HepG2 (cell line): ENCODE results near the gene COQ3. TPM values are rescaled to one million over a fixed set of nuclear protein-coding genes. Genes with fewer than 3 reads are reported as not detected.
A peak's percentile ranks its signal among the peaks of the same experiment; 100 is the strongest.

ENCODE experiments used
- ARNT ChIP-seq: fragments of 450-650 bp; IDR thresholded peaks from 2 replicates; pipeline ENCODE4 v1.6.1; 2017
- CENPX ChIP-seq: sonication (generic); formaldehyde crosslinking; IDR thresholded peaks from 2 replicates; pipeline ENCODE4 v1.9.0; 2021; ENCODE audit warnings: mild to moderate bottlenecking, missing genetic modification reagents, moderate library complexity
- ERF ChIP-seq: IDR thresholded peaks from 2 replicates; pipeline ENCODE4 v1.6.1; 2018; ENCODE audit warnings: missing biosample characterization, missing genetic modification reagents
- FLYWCH1 ChIP-seq: sonication (generic); formaldehyde crosslinking; IDR thresholded peaks from 2 replicates; pipeline ENCODE4 v1.8.1; 2023; ENCODE audit warnings: mild to moderate bottlenecking, missing genetic modification reagents
- FOXA3 ChIP-seq: IDR thresholded peaks from 2 replicates; pipeline ENCODE4 v1.6.1; 2016; ENCODE audit warnings: missing genetic modification reagents, missing compliant biosample characterization
- HIVEP1 ChIP-seq: sonication (generic); formaldehyde crosslinking; IDR thresholded peaks from 2 replicates; pipeline ENCODE4 v1.4.0; 2020; ENCODE audit warnings: mild to moderate bottlenecking, missing genetic modification reagents
- KLF12 ChIP-seq: sonication (generic); formaldehyde crosslinking; IDR thresholded peaks from 2 replicates; pipeline ENCODE4 v1.4.0; 2020; ENCODE audit warnings: missing genetic modification reagents, borderline replicate concordance
- MTERF4 ChIP-seq: sonication (generic); formaldehyde crosslinking; IDR thresholded peaks from 2 replicates; pipeline ENCODE4 v1.8.0; 2023; ENCODE audit warnings: mild to moderate bottlenecking, missing genetic modification reagents
- NFE2L1 ChIP-seq: sonication (generic); formaldehyde crosslinking; IDR thresholded peaks from 2 replicates; pipeline ENCODE4 v1.4.0; 2020; ENCODE audit warnings: missing genetic modification reagents, mild to moderate bottlenecking, borderline replicate concordance
- PCBP1 ChIP-seq: fragments of 200-400 bp; formaldehyde crosslinking; IDR thresholded peaks from 2 replicates; pipeline ENCODE4 v1.6.1; 2017; ENCODE audit warnings: mild to moderate bottlenecking, low read depth, low read length, borderline replicate concordance
- PCBP2 ChIP-seq: fragments of 200-400 bp; formaldehyde crosslinking; optimal IDR thresholded peaks from 2 replicates; pipeline ENCODE3; 2018; ENCODE audit warnings: low read length, low read depth; ENCODE audit not compliant: poor library complexity, severe bottlenecking
- PTBP1 ChIP-seq: fragments of 200-400 bp; formaldehyde crosslinking; IDR thresholded peaks from 2 replicates; pipeline ENCODE4 v1.6.1; 2018; ENCODE audit warnings: low read length, low read depth; ENCODE audit not compliant: poor library complexity, severe bottlenecking
- RNF2 ChIP-seq: fragments of 450-650 bp; conservative IDR thresholded peaks from 2 replicates; pipeline ENCODE4 v1.6.1; 2016; ENCODE audit warnings: low read depth
- SOX6 ChIP-seq, 2 experiments: fragments of 450-650 bp in 1 of 2; sonication (generic) in 1 of 2; formaldehyde crosslinking in 1 of 2; IDR thresholded peaks; 2 replicates each; pipeline versions ENCODE4 v1.4.0 to v1.6.1; 2017 to 2020; ENCODE audit warnings: antibody characterized with exemption in 1 of 2, mild to moderate bottlenecking in 1 of 2, missing genetic modification reagents in 1 of 2
- STAT5B ChIP-seq: sonication (generic); formaldehyde crosslinking; IDR thresholded peaks from 2 replicates; pipeline ENCODE4 v1.4.0; 2020; ENCODE audit warnings: missing genetic modification reagents
- UBTF ChIP-seq: sonication (generic); formaldehyde crosslinking; IDR thresholded peaks from 2 replicates; pipeline ENCODE4 v1.4.0; 2020; ENCODE audit warnings: mild to moderate bottlenecking, missing genetic modification reagents
- ZC3H13 ChIP-seq: sonication (generic); formaldehyde crosslinking; IDR thresholded peaks from 2 replicates; pipeline ENCODE4 v1.8.1; 2023; ENCODE audit warnings: mild to moderate bottlenecking, missing genetic modification reagents, moderate library complexity
- ZFYVE20 ChIP-seq: sonication (generic); formaldehyde crosslinking; IDR thresholded peaks from 2 replicates; pipeline ENCODE4 v1.8.0; 2023; ENCODE audit warnings: low read depth, mild to moderate bottlenecking, moderate library complexity, missing genetic modification reagents, borderline replicate concordance
- ZNF17 ChIP-seq: sonication (generic); formaldehyde crosslinking; IDR thresholded peaks from 2 replicates; pipeline ENCODE4 v1.5.0; 2020; ENCODE audit warnings: mild to moderate bottlenecking, missing genetic modification reagents
- ZNF672 ChIP-seq: sonication (generic); formaldehyde crosslinking; IDR thresholded peaks from 2 replicates; pipeline ENCODE4 v1.8.1; 2022; ENCODE audit warnings: missing genetic modification reagents
- ZNF678 ChIP-seq: sonication (generic); formaldehyde crosslinking; IDR thresholded peaks from 2 replicates; pipeline ENCODE4 v1.4.0; 2020; ENCODE audit warnings: mild to moderate bottlenecking, missing genetic modification reagents
- ZSCAN31 ChIP-seq: sonication (generic); formaldehyde crosslinking; IDR thresholded peaks from 2 replicates; pipeline ENCODE4 v1.5.0; 2020; ENCODE audit warnings: low read depth, mild to moderate bottlenecking, missing genetic modification reagents
- polyA plus RNA-seq, 8 experiments: library from polyadenylated mRNA; depleted of rRNA in 3 of 8; stranded (reverse) in 7 of 8; unstranded in 1 of 8; fragments of >200 nt; fragmentation: Illumina TruSeq in 4 of 8; extraction: Trizol in 4 of 8; gene quantifications; 2 replicates each; pipeline versions ENCODE4 v1.2.1 to v1.2.3, GENCODE V29; 2011 to 2016; ENCODE audit warnings: low read depth in 4 of 8, missing spikeins in 1 of 8, mixed read lengths in 1 of 8; ENCODE audit not compliant: insufficient read depth in 1 of 8
- total RNA-seq, 5 experiments: library from RNA; depleted of rRNA; stranded (reverse); fragments of >200 nt; fragmentation: Illumina TruSeq; extraction: Trizol; gene quantifications; 2 replicates each; pipeline ENCODE4 v1.2.3, GENCODE V29; 2016; ENCODE audit warnings: low read depth in 1 of 5
- TF ChIP-seq, protein P1 (sequence below): sonication (generic); formaldehyde crosslinking; IDR thresholded peaks from 2 replicates; pipeline ENCODE4 v1.5.0; 2020; ENCODE audit warnings: mild to moderate bottlenecking, missing genetic modification reagents, moderate library complexity
- TF ChIP-seq, protein P2 (sequence below): sonication (generic); formaldehyde crosslinking; IDR thresholded peaks from 2 replicates; pipeline ENCODE4 v1.4.0; 2020; ENCODE audit warnings: low read depth, mild to moderate bottlenecking, missing genetic modification reagents

COQ3 gene
- total and polyA plus RNA-seq, 2 of the 13 experiments (the other 11 are each of a cell fraction or from before 2014, with no cell fraction given) = 5.3 to 20.5 TPM

GRCh38 chr6:99424761-99425646 is 31.0 kb upstream of the COQ3 start, which contains the start of gene PNISR (continued):
- TF ChIP-seq, protein P1, sequence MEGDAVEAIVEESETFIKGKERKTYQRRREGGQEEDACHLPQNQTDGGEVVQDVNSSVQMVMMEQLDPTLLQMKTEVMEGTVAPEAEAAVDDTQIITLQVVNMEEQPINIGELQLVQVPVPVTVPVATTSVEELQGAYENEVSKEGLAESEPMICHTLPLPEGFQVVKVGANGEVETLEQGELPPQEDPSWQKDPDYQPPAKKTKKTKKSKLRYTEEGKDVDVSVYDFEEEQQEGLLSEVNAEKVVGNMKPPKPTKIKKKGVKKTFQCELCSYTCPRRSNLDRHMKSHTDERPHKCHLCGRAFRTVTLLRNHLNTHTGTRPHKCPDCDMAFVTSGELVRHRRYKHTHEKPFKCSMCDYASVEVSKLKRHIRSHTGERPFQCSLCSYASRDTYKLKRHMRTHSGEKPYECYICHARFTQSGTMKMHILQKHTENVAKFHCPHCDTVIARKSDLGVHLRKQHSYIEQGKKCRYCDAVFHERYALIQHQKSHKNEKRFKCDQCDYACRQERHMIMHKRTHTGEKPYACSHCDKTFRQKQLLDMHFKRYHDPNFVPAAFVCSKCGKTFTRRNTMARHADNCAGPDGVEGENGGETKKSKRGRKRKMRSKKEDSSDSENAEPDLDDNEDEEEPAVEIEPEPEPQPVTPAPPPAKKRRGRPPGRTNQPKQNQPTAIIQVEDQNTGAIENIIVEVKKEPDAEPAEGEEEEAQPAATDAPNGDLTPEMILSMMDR (CRISPR knock-in tag) = peak; percentile 6; the same call in 1 of the 2 replicates
- no peak for TF ChIP-seq CENPX
- no peak for TF ChIP-seq PCBP1
- TF ChIP-seq, protein P2, sequence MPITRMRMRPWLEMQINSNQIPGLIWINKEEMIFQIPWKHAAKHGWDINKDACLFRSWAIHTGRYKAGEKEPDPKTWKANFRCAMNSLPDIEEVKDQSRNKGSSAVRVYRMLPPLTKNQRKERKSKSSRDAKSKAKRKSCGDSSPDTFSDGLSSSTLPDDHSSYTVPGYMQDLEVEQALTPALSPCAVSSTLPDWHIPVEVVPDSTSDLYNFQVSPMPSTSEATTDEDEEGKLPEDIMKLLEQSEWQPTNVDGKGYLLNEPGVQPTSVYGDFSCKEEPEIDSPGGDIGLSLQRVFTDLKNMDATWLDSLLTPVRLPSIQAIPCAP (CRISPR knock-in tag) = no peak
- TF ChIP-seq RNF2 = no peak
- peak; percentile 32; the same call in 1 of the 2 replicates for TF ChIP-seq FOXA3 (CRISPR knock-in tag)
- no peak for TF ChIP-seq STAT5B (CRISPR knock-in tag)
- no peak for TF ChIP-seq SOX6 (IDR thresholded peaks at IDR 0.05)
- TF ChIP-seq SOX6 (CRISPR knock-in tag; IDR thresholded peaks at IDR 0.05) = no peak; the same call in none of the 2 replicates
- peak; percentile 20; the same call in 1 of the 2 replicates for TF ChIP-seq KLF12 (CRISPR knock-in tag)
- no peak for TF ChIP-seq ZNF678 (CRISPR knock-in tag)
- TF ChIP-seq ZSCAN31 (CRISPR knock-in tag) = peak; percentile 73; the same call in 1 of the 2 replicates
- no peak for TF ChIP-seq MTERF4
- no peak for TF ChIP-seq ARNT
- peak; percentile 67 for TF ChIP-seq ERF (CRISPR knock-in tag)
- no peak for TF ChIP-seq PCBP2
- no peak for TF ChIP-seq ZFYVE20
- TF ChIP-seq ZC3H13 (CRISPR knock-in tag) = no peak; the same call in 1 of the 2 replicates
- TF ChIP-seq ZNF672 (CRISPR knock-in tag) = no peak
- TF ChIP-seq ZNF17 (CRISPR knock-in tag) = no peak
- TF ChIP-seq NFE2L1 = no peak
- peak; percentile 51; the same call in 1 of the 2 replicates for TF ChIP-seq UBTF
- no peak for TF ChIP-seq PTBP1
- no peak for TF ChIP-seq FLYWCH1 (CRISPR knock-in tag)
- no peak for TF ChIP-seq HIVEP1 (CRISPR knock-in tag)
